Daoy (cell line): ENCODE data around the gene SAE1. TPM values are rescaled to one million over a fixed set of nuclear protein-coding genes. Genes with fewer than 3 reads are reported as not detected.
"Not testable (repeated sequence)": the region's sequence is repeated elsewhere in the genome, so short reads cannot be mapped to it uniquely, and the experiment has no call there.

Experiments used
- DNase-seq: peaks from one replicate; pipeline ENCODE4 v3.0.0-alpha.2; 2015; ENCODE audit warnings: low read depth
- total RNA-seq: library from RNA; depleted of rRNA; stranded (reverse); fragments of >200 nt; shearing (Covaris generic); gene quantifications from 2 replicates; pipeline ENCODE4 v1.2.3, GENCODE V29; 2014; rRNA removed

SAE1 gene
- 289 and 321 TPM in 2 replicates for total RNA-seq

- peak; percentile 99 for DNase-seq
Measured at GRCh38 chr19:47130589-47131227, at the start of gene SAE1. Gene SAE1 (plus strand): TSS chr19:47130835. CDS start chr19:47130931, 96 bp downstream.

- no peak for DNase-seq
Measured at GRCh38 chr19:47081095-47081494, 49.5 kb upstream of the SAE1 start.

GRCh38 chr19:47082493-47082892 is 48.1 kb upstream of the SAE1 start:
- no peak for DNase-seq

GRCh38 chr19:47084879-47085439 is 45.7 kb upstream of the SAE1 start:
- DNase-seq = no peak

GRCh38 chr19:47086280-47086679 is 44.4 kb upstream of the SAE1 start:
- DNase-seq = no peak

GRCh38 chr19:47089767-47090350 is 40.8 kb upstream of the SAE1 start:
- no peak for DNase-seq

- no peak for DNase-seq
Measured at GRCh38 chr19:47093254-47093653, 37.4 kb upstream of the SAE1 start.

GRCh38 chr19:47093841-47094240 is 36.8 kb upstream of the SAE1 start:
- no peak for DNase-seq

- DNase-seq = no peak
Measured at GRCh38 chr19:47094557-47095475, 35.8 kb upstream of the SAE1 start.

- DNase-seq = no peak
Measured at GRCh38 chr19:47095476-47096099, 35.0 kb upstream of the SAE1 start.

GRCh38 chr19:47096100-47096704 is 34.4 kb upstream of the SAE1 start:
- DNase-seq = no peak

- no peak for DNase-seq
Measured at GRCh38 chr19:47096721-47097120, 33.9 kb upstream of the SAE1 start.

- DNase-seq = no peak
Measured at GRCh38 chr19:47097396-47098201, 33.0 kb upstream of the SAE1 start.

- no peak for DNase-seq
Measured at GRCh38 chr19:47098608-47099007, 32.0 kb upstream of the SAE1 start.

GRCh38 chr19:47099576-47100050 is 31.0 kb upstream of the SAE1 start:
- DNase-seq = no peak

GRCh38 chr19:47100290-47100689 is 30.3 kb upstream of the SAE1 start:
- no peak for DNase-seq

GRCh38 chr19:47101116-47101515 is 29.5 kb upstream of the SAE1 start:
- not testable (repeated sequence) for DNase-seq

GRCh38 chr19:47102346-47103060 is 28.1 kb upstream of the SAE1 start:
- no peak for DNase-seq

GRCh38 chr19:47104680-47105079 is 26.0 kb upstream of the SAE1 start:
- no peak for DNase-seq

GRCh38 chr19:47105874-47106273 is 24.8 kb upstream of the SAE1 start:
- DNase-seq = no peak
